HepG2 (cell line): ENCODE data around the gene EYA2. TPM values are rescaled to one million over a fixed set of nuclear protein-coding genes. Genes with fewer than 3 reads are reported as not detected.

Experiments used
- ATAC-seq: fragments of 200-7000 bp; cut with Tn5 transposase; 3 replicates; pipeline ENCODE4 v1.9.1; 2020; ENCODE audit warnings: mild to moderate bottlenecking, moderate library complexity
- BruUV-seq: library from RNA; stranded (reverse); fragments of 400-500 nt; replicated peaks from 2 replicates; lab custom pipeline; 2021; lab: Mats Ljungman, UMichigan
- CTCF ChIA-PET: fragments of 300-600 bp; formaldehyde crosslinking; extraction: SDS; loops from one replicate; lab custom pipeline; 2021; ENCODE audit warnings: low total read pairs, inconsistent platforms, low intra/inter-chr PET ratio; lab: Yijun Ruan, JAX
- POLR2A ChIA-PET: fragments of 350-600 bp; sonication (Branson Sonifier 250); formaldehyde crosslinking; loops from one replicate; lab custom pipeline; 2020; ENCODE audit warnings: antibody characterized with exemption, inconsistent platforms; lab: Yijun Ruan, JAX
- DNase-seq: peaks from one replicate; pipeline ENCODE4 v3.0.0-alpha.2; 2015; ENCODE audit warnings: low spot score
- FAIRE-seq: peaks from 3 replicates; lab custom pipeline; 2011; peaks lifted over from hg19 to GRCh38; lab: Jason Lieb, UNC
- H2AFZ ChIP-seq: one replicate; pipeline ENCODE4 v1.6.1; 2011; ENCODE audit warnings: low read length, inconsistent platforms
- H3K27ac ChIP-seq: fragments of 300-600 bp; 3 replicates; pipeline ENCODE4 v1.8.0; 2011; ENCODE audit warnings: mixed run types, mild to moderate bottlenecking, mixed read lengths, low read length, inconsistent platforms; ENCODE audit not compliant: insufficient read depth; ENCODE audit errors: extremely low read length
- H3K27me3 ChIP-seq, 2 experiments: fragments of 200-600 bp in 1 of 2; 2 replicates in 1 of 2; 3 replicates in 1 of 2; pipeline versions ENCODE4 v1.6.0 to v1.8.0; 2011; ENCODE audit warnings: low read length in 2 of 2, mild to moderate bottlenecking in 2 of 2, moderate library complexity in 2 of 2, inconsistent platforms in 1 of 2; ENCODE audit not compliant: insufficient read depth in 2 of 2, control insufficient read depth in 1 of 2
- H3K36me3 ChIP-seq, 2 experiments: fragments of 200-600 bp in 1 of 2; replicated peaks in 1 of 2; 2 replicates in 1 of 2; 3 replicates in 1 of 2; pipeline versions ENCODE4 v1.5.1 to v1.8.0; 2011; ENCODE audit warnings: low read length in 2 of 2, inconsistent platforms in 1 of 2; ENCODE audit not compliant: insufficient read depth in 2 of 2, control insufficient read depth in 1 of 2
- H3K4me1 ChIP-seq: 2 replicates; pipeline ENCODE4 v1.5.1; 2012; ENCODE audit warnings: low read length, inconsistent platforms; ENCODE audit not compliant: insufficient read depth
- H3K4me2 ChIP-seq: 2 replicates; pipeline ENCODE4 v1.6.0; 2011; ENCODE audit warnings: low read depth, low read length, inconsistent platforms
- H3K4me3 ChIP-seq, 3 experiments: fragments of 200-600 bp in 1 of 3; sonication (generic), shearing (Covaris generic) in 1 of 3; replicated peaks in 1 of 3; 2 replicates each; pipeline ENCODE4 v1.5.1; 2011 to 2016; ENCODE audit warnings: low read length in 3 of 3, inconsistent platforms in 2 of 3, low read depth in 2 of 3, mild to moderate bottlenecking in 2 of 3, control low read depth in 1 of 3, mixed read lengths in 1 of 3; ENCODE audit not compliant: insufficient read depth in 1 of 3
- H3K79me2 ChIP-seq: one replicate; pipeline ENCODE4 v1.6.1; 2011; ENCODE audit warnings: low read length, inconsistent platforms; ENCODE audit not compliant: insufficient read depth
- H3K9ac ChIP-seq: 2 replicates; pipeline ENCODE4 v1.6.0; 2011; ENCODE audit warnings: mild to moderate bottlenecking, low read depth, low read length, inconsistent platforms; ENCODE audit not compliant: insufficient read depth
- H3K9me3 ChIP-seq: 2 replicates; pipeline ENCODE4 v1.5.1; 2012; ENCODE audit warnings: mild to moderate bottlenecking, low read length
- H4K20me1 ChIP-seq: 2 replicates; pipeline ENCODE4 v1.6.0; 2011; ENCODE audit warnings: inconsistent platforms, mild to moderate bottlenecking, low read length, moderate library complexity; ENCODE audit not compliant: insufficient read depth
- AHR ChIP-seq: IDR thresholded peaks from 2 replicates; pipeline ENCODE4 v1.6.1; 2018; ENCODE audit warnings: missing genetic modification reagents, missing compliant biosample characterization
- CEBPB ChIP-seq: IDR thresholded peaks from 2 replicates; pipeline ENCODE4 v1.6.1; 2011; ENCODE audit warnings: low read depth, low read length, improper control_type of control experiment, borderline replicate concordance
- NCOA2 ChIP-seq: sonication (generic); formaldehyde crosslinking; IDR thresholded peaks from 2 replicates; pipeline ENCODE4 v1.8.0; 2022; ENCODE audit warnings: inconsistent platforms
- ONECUT2 ChIP-seq: sonication (generic); formaldehyde crosslinking; IDR thresholded peaks from 2 replicates; pipeline ENCODE4 v1.4.0; 2020; ENCODE audit warnings: missing genetic modification reagents
- STAT5B ChIP-seq: sonication (generic); formaldehyde crosslinking; IDR thresholded peaks from 2 replicates; pipeline ENCODE4 v1.4.0; 2020; ENCODE audit warnings: missing genetic modification reagents
- TP53 ChIP-seq: sonication (generic); formaldehyde crosslinking; conservative IDR thresholded peaks from 2 replicates; pipeline ENCODE4 v1.4.0; 2020; ENCODE audit warnings: missing genetic modification reagents
- ZKSCAN5 ChIP-seq: sonication (generic); formaldehyde crosslinking; IDR thresholded peaks from 2 replicates; pipeline ENCODE4 v1.5.1; 2020; ENCODE audit warnings: mild to moderate bottlenecking, missing genetic modification reagents
- ZNF232 ChIP-seq: sonication (generic); formaldehyde crosslinking; IDR thresholded peaks from 2 replicates; pipeline ENCODE4 v1.4.0; 2020; ENCODE audit warnings: missing genetic modification reagents, borderline replicate concordance
- ZNF598 ChIP-seq: sonication (generic); formaldehyde crosslinking; IDR thresholded peaks from 2 replicates; pipeline ENCODE4 v1.5.1; 2020; ENCODE audit warnings: mild to moderate bottlenecking, missing genetic modification reagents, borderline replicate concordance
- ZNF629 ChIP-seq: sonication (generic); formaldehyde crosslinking; conservative IDR thresholded peaks from 2 replicates; pipeline ENCODE4 v1.5.0; 2020; ENCODE audit warnings: missing genetic modification reagents
- ZNF775 ChIP-seq: sonication (generic); formaldehyde crosslinking; IDR thresholded peaks from 2 replicates; pipeline ENCODE4 v1.4.0; 2020; ENCODE audit warnings: missing genetic modification reagents, mild to moderate bottlenecking, moderate library complexity, borderline replicate concordance
- ZNF878 ChIP-seq: sonication (generic); formaldehyde crosslinking; IDR thresholded peaks from 2 replicates; pipeline ENCODE4 v1.8.1; 2023; ENCODE audit warnings: mild to moderate bottlenecking, missing genetic modification reagents, moderate library complexity
- WGBS: methylation state at CpG from one replicate; pipeline ENCODE4 v1.1.6; 2017; ENCODE audit warnings: low lambda C conversion rate; 5-methylcytosine and 5-hydroxymethylcytosine counted together
- in situ Hi-C: cut with HindIII; loops from 2 replicates; pipeline ENCODE4 v1.10.0; 2017; ENCODE audit warnings: low pct_unique_long_range_greater_than_20kb; ENCODE audit not compliant: extremely low pct_ligation_motif_present
- intact Hi-C: fragments of 100-400 bp; cut with micrococcal nuclease; formaldehyde crosslinking; loops from one replicate; pipeline ENCODE4 v1.10.0; 2022; ENCODE audit not compliant: unreplicated experiment
- polyA plus RNA-seq, 8 experiments: library from polyadenylated mRNA; depleted of rRNA in 3 of 8; stranded (reverse) in 7 of 8; unstranded in 1 of 8; fragments of >200 nt; fragmentation: Illumina TruSeq in 4 of 8; extraction: Trizol in 4 of 8; gene quantifications; 2 replicates each; pipeline versions ENCODE4 v1.2.1 to v1.2.3, GENCODE V29; 2011 to 2016; ENCODE audit warnings: low read depth in 4 of 8, missing spikeins in 1 of 8, mixed read lengths in 1 of 8; ENCODE audit not compliant: insufficient read depth in 1 of 8
- total RNA-seq, 5 experiments: library from RNA; depleted of rRNA; stranded (reverse); fragments of >200 nt; fragmentation: Illumina TruSeq; extraction: Trizol; gene quantifications; 2 replicates each; pipeline ENCODE4 v1.2.3, GENCODE V29; 2016; ENCODE audit warnings: low read depth in 1 of 5
- TF ChIP-seq, protein P1 (sequence below): sonication (generic); formaldehyde crosslinking; IDR thresholded peaks from 2 replicates; pipeline ENCODE4 v1.5.0; 2020; ENCODE audit warnings: mild to moderate bottlenecking, missing genetic modification reagents, moderate library complexity
- TF ChIP-seq, protein P2 (sequence below): sonication (generic); formaldehyde crosslinking; conservative IDR thresholded peaks from 2 replicates; pipeline ENCODE4 v1.8.0; 2022; ENCODE audit warnings: low read depth, missing genetic modification reagents

EYA2 gene
- total and polyA plus RNA-seq, 2 of the 13 experiments (the other 11 are each of a cell fraction or from before 2014, with no cell fraction given): not detected

DNA sequence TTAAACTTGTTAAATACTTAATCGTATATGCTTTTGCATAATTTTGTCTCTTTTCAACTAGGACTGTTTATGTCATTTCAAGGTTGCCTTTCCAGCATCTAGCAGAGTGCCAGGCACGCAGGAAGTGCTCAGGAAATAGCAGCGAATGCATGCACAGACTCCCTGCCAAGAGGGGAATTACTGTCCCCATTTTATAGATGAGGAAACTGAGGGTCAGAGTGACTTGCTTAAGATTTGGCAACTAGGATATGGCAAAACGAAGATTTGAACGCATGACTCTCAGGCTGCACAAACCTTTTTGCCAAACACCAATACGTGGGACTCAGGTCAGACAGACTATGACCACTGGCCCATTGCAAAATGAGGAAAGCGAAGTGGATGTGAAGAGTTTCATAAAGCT, 22.5 kb downstream of the EYA2 start:
- Histone ChIP-seq H3K9ac (no peak overlapping the region), H3K27ac (no peak overlapping the region), H3K9me3 (no peaks in the 10 kb centered on the region), H3K4me2 (no peak overlapping the region), H3K4me3 (no peak overlapping the region), H3K4me1 (no peaks in the 10 kb centered on the region), H3K36me3 (no peaks in the 10 kb centered on the region), H4K20me1 (no peaks in the 10 kb centered on the region), H2AFZ (no peak overlapping the region), H3K79me2 (no peaks in the 10 kb centered on the region), H3K27me3 (peaks cover 0 to 28% of the 10 kb centered on the region in 2 experiments; a peak in 3 of 5 replicates)
- DNase-seq (no peak), ATAC-seq (no peak), FAIRE-seq (no peak)
- TF ChIP-seq ZNF629 (CRISPR knock-in tag) (peak; percentile 72), NCOA2 (no peak), CEBPB (no peak)
- TF ChIP-seq, protein P1, sequence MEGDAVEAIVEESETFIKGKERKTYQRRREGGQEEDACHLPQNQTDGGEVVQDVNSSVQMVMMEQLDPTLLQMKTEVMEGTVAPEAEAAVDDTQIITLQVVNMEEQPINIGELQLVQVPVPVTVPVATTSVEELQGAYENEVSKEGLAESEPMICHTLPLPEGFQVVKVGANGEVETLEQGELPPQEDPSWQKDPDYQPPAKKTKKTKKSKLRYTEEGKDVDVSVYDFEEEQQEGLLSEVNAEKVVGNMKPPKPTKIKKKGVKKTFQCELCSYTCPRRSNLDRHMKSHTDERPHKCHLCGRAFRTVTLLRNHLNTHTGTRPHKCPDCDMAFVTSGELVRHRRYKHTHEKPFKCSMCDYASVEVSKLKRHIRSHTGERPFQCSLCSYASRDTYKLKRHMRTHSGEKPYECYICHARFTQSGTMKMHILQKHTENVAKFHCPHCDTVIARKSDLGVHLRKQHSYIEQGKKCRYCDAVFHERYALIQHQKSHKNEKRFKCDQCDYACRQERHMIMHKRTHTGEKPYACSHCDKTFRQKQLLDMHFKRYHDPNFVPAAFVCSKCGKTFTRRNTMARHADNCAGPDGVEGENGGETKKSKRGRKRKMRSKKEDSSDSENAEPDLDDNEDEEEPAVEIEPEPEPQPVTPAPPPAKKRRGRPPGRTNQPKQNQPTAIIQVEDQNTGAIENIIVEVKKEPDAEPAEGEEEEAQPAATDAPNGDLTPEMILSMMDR (CRISPR knock-in tag): no peak
- 36% methylated on average over 7 of the region's 7 CpGs for WGBS
- intact Hi-C loops: no loop called here
- in situ Hi-C loops: no loop called here
- POLR2A ChIA-PET: no interaction called here
- CTCF ChIA-PET: no interaction called here
- BruUV-seq: no TSS peak

DNA sequence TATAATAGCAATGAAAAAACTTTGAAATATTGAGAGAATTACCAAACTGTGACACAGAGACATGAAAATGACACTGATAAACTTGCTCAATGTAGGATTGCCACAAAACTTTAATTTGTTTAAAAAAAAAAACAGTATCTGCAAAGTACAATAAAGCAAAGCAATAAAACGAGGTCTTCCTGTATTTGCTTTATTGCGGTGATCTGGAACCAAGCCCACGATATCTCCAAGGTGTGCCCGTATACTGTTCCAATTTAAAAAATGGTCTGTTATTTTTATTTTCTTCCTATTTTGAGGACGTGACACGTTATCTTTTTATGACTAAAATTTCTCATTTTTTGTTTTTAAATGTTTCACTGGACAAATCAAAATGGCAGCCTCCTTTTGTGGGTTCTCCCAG, 25.5 kb downstream of the EYA2 start:
- BruUV-seq: no TSS peak
- POLR2A ChIA-PET: no interaction called here
- 40% methylated on average over 6 of the region's 6 CpGs for WGBS
- Histone ChIP-seq H3K36me3 (no peaks in the 10 kb centered on the region), H3K4me1 (no peaks in the 10 kb centered on the region), H4K20me1 (no peaks in the 10 kb centered on the region), H3K4me2 (no peak overlapping the region), H3K9me3 (no peaks in the 10 kb centered on the region), H2AFZ (no peak overlapping the region), H3K27ac (no peak overlapping the region), H3K9ac (no peak overlapping the region), H3K27me3 (peaks cover 0 to 20% of the 10 kb centered on the region in 2 experiments; a peak in 2 of 5 replicates), H3K79me2 (no peaks in the 10 kb centered on the region), H3K4me3 (no peak overlapping the region)
- intact Hi-C loops: no loop called here
- in situ Hi-C loops: no loop called here
- no peak for FAIRE-seq
- TF ChIP-seq ONECUT2 (CRISPR knock-in tag) (no peak), AHR (no peak), ZKSCAN5 (CRISPR knock-in tag) (no peak), TP53 (CRISPR knock-in tag) (no peak), ZNF232 (CRISPR knock-in tag) (no peak), ZNF775 (CRISPR knock-in tag) (no peak), ZNF878 (CRISPR knock-in tag) (no peak), ZNF598 (CRISPR knock-in tag) (no peak), STAT5B (CRISPR knock-in tag) (no peak)
- TF ChIP-seq, protein P2, sequence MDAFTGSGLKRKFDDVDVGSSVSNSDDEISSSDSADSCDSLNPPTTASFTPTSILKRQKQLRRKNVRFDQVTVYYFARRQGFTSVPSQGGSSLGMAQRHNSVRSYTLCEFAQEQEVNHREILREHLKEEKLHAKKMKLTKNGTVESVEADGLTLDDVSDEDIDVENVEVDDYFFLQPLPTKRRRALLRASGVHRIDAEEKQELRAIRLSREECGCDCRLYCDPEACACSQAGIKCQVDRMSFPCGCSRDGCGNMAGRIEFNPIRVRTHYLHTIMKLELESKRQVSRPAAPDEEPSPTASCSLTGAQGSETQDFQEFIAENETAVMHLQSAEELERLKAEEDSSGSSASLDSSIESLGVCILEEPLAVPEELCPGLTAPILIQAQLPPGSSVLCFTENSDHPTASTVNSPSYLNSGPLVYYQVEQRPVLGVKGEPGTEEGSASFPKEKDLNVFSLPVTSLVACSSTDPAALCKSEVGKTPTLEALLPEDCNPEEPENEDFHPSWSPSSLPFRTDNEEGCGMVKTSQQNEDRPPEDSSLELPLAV (CRISPR knock-in tag): no peak
- DNase-seq: no peak
- no peak for ATAC-seq
- CTCF ChIA-PET: no interaction called here
